PC-3 (cell line): ENCODE results near the gene TAOK1. TPM values are rescaled to one million over a fixed set of nuclear protein-coding genes. Genes with fewer than 3 reads are reported as not detected.

Experiments used
- ATAC-seq: fragments of 200-7000 bp; cut with Tn5 transposase; 2 replicates; pipeline ENCODE4 v1.9.1; 2020; ENCODE audit warnings: mild to moderate bottlenecking, moderate library complexity
- BruUV-seq: library from RNA; stranded (reverse); fragments of 400-500 nt; replicated peaks from 2 replicates; lab custom pipeline; 2021; lab: Mats Ljungman, UMichigan
- CTCF ChIA-PET: fragments of 300-600 bp; sonication (Branson Sonifier 250); formaldehyde crosslinking; loops from one replicate; lab custom pipeline; 2022; ENCODE audit warnings: antibody characterized with exemption; lab: Charles Lee
- POLR2A ChIA-PET: fragments of 300-600 bp; sonication (Branson Sonifier 250); formaldehyde crosslinking; loops from one replicate; lab custom pipeline; 2022; ENCODE audit warnings: antibody characterized with exemption; ENCODE audit not compliant: unreplicated experiment; lab: Charles Lee
- DNase-seq: peaks from one replicate; pipeline ENCODE4 v3.0.0-alpha.2; 2015
- H2AFZ ChIP-seq: fragments of 300-600 bp; sonication (generic); 2 replicates; pipeline ENCODE4 v1.6.0; 2016; ENCODE audit warnings: antibody characterized with exemption, low read length
- H3F3A ChIP-seq: fragments of 300-600 bp; sonication (generic); one replicate; pipeline ENCODE4 v1.6.0; 2017; ENCODE audit warnings: antibody characterized with exemption, low read length, control low read depth, mild to moderate bottlenecking; ENCODE audit not compliant: unreplicated experiment
- H3K27ac ChIP-seq: fragments of 300-600 bp; sonication (generic); 2 replicates; pipeline ENCODE4 v1.5.1; 2016; ENCODE audit warnings: mild to moderate bottlenecking, low read length
- H3K27me3 ChIP-seq: fragments of 300-600 bp; sonication (generic); 2 replicates; pipeline ENCODE4 v1.6.1; 2016; ENCODE audit warnings: low read length, mixed read lengths
- H3K36me3 ChIP-seq: fragments of 300-600 bp; sonication (generic); 2 replicates; pipeline ENCODE4 v1.6.1; 2016; ENCODE audit warnings: low read depth, mixed run types, low read length, mixed read lengths
- H3K4me1 ChIP-seq: fragments of 300-600 bp; sonication (generic); 2 replicates; pipeline ENCODE4 v1.5.1; 2016; ENCODE audit warnings: low read length; ENCODE audit not compliant: insufficient read depth
- H3K4me2 ChIP-seq: fragments of 300-600 bp; sonication (generic); 2 replicates; pipeline ENCODE4 v1.6.0; 2016; ENCODE audit warnings: low read length
- H3K4me3 ChIP-seq: fragments of 300-600 bp; sonication (generic); 2 replicates; pipeline ENCODE4 v1.5.1; 2016; ENCODE audit warnings: mild to moderate bottlenecking, low read length, mixed read lengths
- H3K79me2 ChIP-seq: fragments of 300-600 bp; sonication (generic); 2 replicates; pipeline ENCODE4 v1.6.1; 2017; ENCODE audit warnings: low read length, mixed read lengths
- H3K9ac ChIP-seq: fragments of 300-600 bp; sonication (generic); 2 replicates; pipeline ENCODE4 v1.6.0; 2016; ENCODE audit warnings: mild to moderate bottlenecking, low read length
- H3K9me2 ChIP-seq: fragments of 300-600 bp; sonication (generic); replicated peaks from 2 replicates; pipeline ENCODE4 v1.6.1; 2016; ENCODE audit warnings: mixed run types, low read length, mixed read lengths
- H3K9me3 ChIP-seq: fragments of 300-600 bp; sonication (generic); 2 replicates; pipeline ENCODE4 v1.6.1; 2016; ENCODE audit warnings: low read length, mixed read lengths
- H4K20me1 ChIP-seq: fragments of 300-600 bp; sonication (generic); 2 replicates; pipeline ENCODE4 v1.6.1; 2016; ENCODE audit warnings: low read length, mixed read lengths
- CTCF ChIP-seq: fragments of 300-600 bp; sonication (generic); conservative IDR thresholded peaks from 2 replicates; pipeline ENCODE4 v1.5.1; 2017; ENCODE audit warnings: antibody characterized with exemption, low read depth, mild to moderate bottlenecking, low read length
- EZH2 ChIP-seq: fragments of 300-600 bp; sonication (generic); IDR thresholded peaks from one replicate; pipeline ENCODE4 v1.6.1; 2017; ENCODE audit warnings: antibody characterized with exemption, mild to moderate bottlenecking, low read length; ENCODE audit not compliant: unreplicated experiment
- EZH2phosphoT487 ChIP-seq: fragments of 300-600 bp; sonication (generic); IDR thresholded peaks from 2 replicates; pipeline ENCODE4 v1.6.1; 2018; ENCODE audit warnings: mild to moderate bottlenecking, antibody characterized with exemption, low read length, borderline replicate concordance
- intact Hi-C: fragments of 100-400 bp; cut with micrococcal nuclease; formaldehyde crosslinking; loops from 2 replicates; pipeline ENCODE4 v1.9.0; 2023
- total RNA-seq: library from RNA; depleted of rRNA; stranded (reverse); fragments of >200 nt; gene quantifications from 2 replicates; pipeline ENCODE4 v1.2.3, GENCODE V29; 2014

TAOK1 gene
- total RNA-seq, 1 experiment from 2014 or later, result 17.3 TPM

- H3K4me2 ChIP-seq, result no peak overlapping the region
- no peak overlapping the region for H3K27ac ChIP-seq
- H3K9me3 ChIP-seq, result no peaks in the 10 kb centered on the region
- ATAC-seq (no peak), DNase-seq (no peak)
- no peak overlapping the region for H2AFZ ChIP-seq
- CTCF ChIA-PET, result no interaction called here
- intact Hi-C loops, result no loop called here
- no peaks in the 10 kb centered on the region for H3F3A ChIP-seq
- H3K36me3 ChIP-seq, result no peaks in the 10 kb centered on the region
- H3K4me1 ChIP-seq, result no peaks in the 10 kb centered on the region
- H3K79me2 ChIP-seq, result peaks cover 70% of the 10 kb centered on the region
- POLR2A ChIA-PET, result no interaction called here
- H4K20me1 ChIP-seq, result no peaks in the 10 kb centered on the region
- no peak overlapping the region for H3K4me3 ChIP-seq
- no peak overlapping the region for H3K9ac ChIP-seq
- no peaks in the 10 kb centered on the region for H3K27me3 ChIP-seq
- BruUV-seq, result no TSS peak
- H3K9me2 ChIP-seq, result no peaks in the 10 kb centered on the region
- TF ChIP-seq EZH2 (no peak), EZH2phosphoT487 (no peak), CTCF (no peak)
Measured at GRCh38 chr17:29401258-29401657, 11.1 kb downstream of the TAOK1 start.

GRCh38 chr17:29407856-29408255 lies 17.7 kb downstream of the TAOK1 start:
- H3K9me3 ChIP-seq, result no peaks in the 10 kb centered on the region
- intact Hi-C loops, result no loop called here
- ChIA-PET CTCF (no interaction called here), POLR2A (interaction anchor here (0.6 kb wide), 1 partner anchor 23 kb away, joined by 3 read pairs; no protein-coding TSS in a partner anchor)
- no peak overlapping the region for H3K4me3 ChIP-seq
- TF ChIP-seq CTCF, result no peak
- no peak overlapping the region for H3K4me2 ChIP-seq
- H3K27me3 ChIP-seq, result no peaks in the 10 kb centered on the region
- DNase-seq (no peak), ATAC-seq (no peak)
- peaks cover 76% of the 10 kb centered on the region for H3K79me2 ChIP-seq
- H2AFZ ChIP-seq, result no peak overlapping the region
- no peaks in the 10 kb centered on the region for H3K9me2 ChIP-seq
- no peaks in the 10 kb centered on the region for H3K36me3 ChIP-seq
- H4K20me1 ChIP-seq, result peaks cover 6% of the 10 kb centered on the region; the same call in 1 of the 2 replicates
- no peak overlapping the region for H3K9ac ChIP-seq
- H3K27ac ChIP-seq, result no peak overlapping the region
- BruUV-seq, result no TSS peak
- H3F3A ChIP-seq, result no peaks in the 10 kb centered on the region
- peaks cover 7% of the 10 kb centered on the region for H3K4me1 ChIP-seq

DNA sequence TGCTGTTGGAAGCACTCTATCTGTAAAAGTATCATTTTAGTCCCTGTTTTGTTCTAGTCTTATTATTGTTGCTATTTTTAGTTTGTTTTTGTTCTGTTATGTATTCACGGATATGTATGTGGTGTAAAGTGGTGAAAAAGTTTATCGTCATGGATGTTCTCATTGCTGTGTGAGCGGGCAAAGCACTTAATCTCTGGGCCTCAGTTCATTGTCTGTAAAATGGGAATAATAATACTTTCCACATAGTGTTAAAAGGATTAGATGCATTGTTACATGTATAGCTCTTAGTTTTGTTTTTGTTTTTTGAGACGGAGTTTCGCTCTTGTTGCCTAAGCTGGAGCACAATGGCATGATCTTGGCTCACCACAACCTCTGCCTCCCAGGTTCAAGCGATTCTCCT lies 19.8 kb downstream of the TAOK1 start:
- intact Hi-C loops, result no loop called here
- Histone ChIP-seq H3K9ac (no peak overlapping the region), H2AFZ (no peak overlapping the region), H3K36me3 (no peaks in the 10 kb centered on the region), H3K9me2 (no peaks in the 10 kb centered on the region), H3F3A (no peaks in the 10 kb centered on the region), H3K4me2 (no peak overlapping the region), H3K4me3 (no peak overlapping the region), H3K9me3 (no peaks in the 10 kb centered on the region), H3K27ac (no peak overlapping the region), H3K27me3 (no peaks in the 10 kb centered on the region), H3K79me2 (peaks cover 77% of the 10 kb centered on the region), H3K4me1 (peaks cover 12% of the 10 kb centered on the region), H4K20me1 (peaks cover 6% of the 10 kb centered on the region; the same call in 1 of the 2 replicates)
- no TSS peak for BruUV-seq
- ATAC-seq, result no peak
- POLR2A ChIA-PET, result no interaction called here
- TF ChIP-seq EZH2 (no peak), CTCF (no peak)
- DNase-seq, result no peak
- CTCF ChIA-PET, result no interaction called here
